Endometrial microvascular endothelial cells (primary cell): ENCODE data around the gene GANC. TPM values are rescaled to one million over a fixed set of nuclear protein-coding genes. Genes with fewer than 3 reads are reported as not detected.
"Not testable (repeated sequence)": the region's sequence is repeated elsewhere in the genome, so short reads cannot be mapped to it uniquely, and the experiment has no call there.

Experiments used
- in situ Hi-C: cut with HindIII; loops from 2 replicates; pipeline ENCODE4 v1.10.0; 2017; ENCODE audit warnings: low sequenced_read_pairs, low pct_unique_long_range_greater_than_20kb; ENCODE audit errors: inconsistent ontology term
- total RNA-seq: library from RNA; depleted of rRNA; stranded (reverse); fragments of >200 nt; gene quantifications from one replicate; pipeline ENCODE4 v1.2.3, GENCODE V29; 2015; ENCODE audit errors: inconsistent ontology term

GANC gene
- total RNA-seq: 11.1 TPM

- in situ Hi-C loops: no loop called here
Measured at GRCh38 chr15:42272939-42273899, at the start of gene GANC, which contains the start of gene TMEM87A. Gene GANC, plus strand, starts transcription at chr15:42273201. Its CDS starts 1,281 bp downstream, at chr15:42274482. Gene TMEM87A, minus strand, starts transcription at chr15:42273433. Its CDS starts 35 bp downstream, at chr15:42273398.

- in situ Hi-C loops: no loop called here
Measured at GRCh38 chr15:42226648-42227047, 46.4 kb upstream of the GANC start.

GRCh38 chr15:42228036-42228435 lies 45.0 kb upstream of the GANC start:
- in situ Hi-C loops: no loop called here

GRCh38 chr15:42228981-42229380 lies 44.0 kb upstream of the GANC start:
- in situ Hi-C loops: not testable (repeated sequence)

GRCh38 chr15:42231088-42231487 lies 41.9 kb upstream of the GANC start:
- in situ Hi-C loops: no loop called here

GRCh38 chr15:42232606-42233005 lies 40.4 kb upstream of the GANC start:
- in situ Hi-C loops: no loop called here

GRCh38 chr15:42233107-42233506 lies 39.9 kb upstream of the GANC start:
- in situ Hi-C loops: no loop called here

GRCh38 chr15:42239528-42240182 lies 33.3 kb upstream of the GANC start:
- in situ Hi-C loops: no loop called here

GRCh38 chr15:42240823-42241222 lies 32.2 kb upstream of the GANC start:
- in situ Hi-C loops: no loop called here

GRCh38 chr15:42253300-42253699 lies 19.7 kb upstream of the GANC start:
- in situ Hi-C loops: no loop called here

GRCh38 chr15:42264795-42265194 lies 8.2 kb upstream of the GANC start:
- in situ Hi-C loops: no loop called here

GRCh38 chr15:42267286-42267685 lies 5.7 kb upstream of the GANC start:
- in situ Hi-C loops: no loop called here

- in situ Hi-C loops: no loop called here
Measured at GRCh38 chr15:42270551-42270950, 2.5 kb upstream of the GANC start.

GRCh38 chr15:42270996-42271395 lies 2.0 kb upstream of the GANC start:
- in situ Hi-C loops: no loop called here

- in situ Hi-C loops: no loop called here
Measured at GRCh38 chr15:42273900-42274701, 1.1 kb downstream of the GANC start.

GRCh38 chr15:42274702-42274989 lies 1.6 kb downstream of the GANC start:
- in situ Hi-C loops: no loop called here

- in situ Hi-C loops: no loop called here
Measured at GRCh38 chr15:42275780-42276391, 2.9 kb downstream of the GANC start.

GRCh38 chr15:42276762-42277161 lies 3.8 kb downstream of the GANC start:
- in situ Hi-C loops: no loop called here

- in situ Hi-C loops: no loop called here
Measured at GRCh38 chr15:42279234-42279723, 6.3 kb downstream of the GANC start.
